ENCODE results near the gene ARID1B.

DNA sequence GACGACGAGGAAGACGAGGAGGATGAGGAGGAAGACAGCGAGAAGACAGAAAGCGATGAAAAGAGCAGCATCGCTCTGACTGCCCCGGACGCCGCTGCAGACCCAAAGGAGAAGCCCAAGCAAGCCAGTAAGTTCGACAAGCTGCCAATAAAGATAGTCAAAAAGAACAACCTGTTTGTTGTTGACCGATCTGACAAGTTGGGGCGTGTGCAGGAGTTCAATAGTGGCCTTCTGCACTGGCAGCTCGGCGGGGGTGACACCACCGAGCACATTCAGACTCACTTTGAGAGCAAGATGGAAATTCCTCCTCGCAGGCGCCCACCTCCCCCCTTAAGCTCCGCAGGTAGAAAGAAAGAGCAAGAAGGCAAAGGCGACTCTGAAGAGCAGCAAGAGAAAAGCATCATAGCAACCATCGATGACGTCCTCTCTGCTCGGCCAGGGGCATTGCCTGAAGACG lies 429.2 kb downstream of the ARID1B start:
- TF ChIP-seq TAF1 (IDR thresholded peaks at IDR 0.05; ENCODE audit: borderline replicate concordance, insufficient read depth, low read length), result no peak
- TF ChIP-seq FOXP2 (optimal IDR thresholded peaks at IDR 0.05; ENCODE audit: borderline replicate concordance, extremely low read depth, extremely low read length, insufficient read depth), result no peak
- TF ChIP-seq, protein P1, sequence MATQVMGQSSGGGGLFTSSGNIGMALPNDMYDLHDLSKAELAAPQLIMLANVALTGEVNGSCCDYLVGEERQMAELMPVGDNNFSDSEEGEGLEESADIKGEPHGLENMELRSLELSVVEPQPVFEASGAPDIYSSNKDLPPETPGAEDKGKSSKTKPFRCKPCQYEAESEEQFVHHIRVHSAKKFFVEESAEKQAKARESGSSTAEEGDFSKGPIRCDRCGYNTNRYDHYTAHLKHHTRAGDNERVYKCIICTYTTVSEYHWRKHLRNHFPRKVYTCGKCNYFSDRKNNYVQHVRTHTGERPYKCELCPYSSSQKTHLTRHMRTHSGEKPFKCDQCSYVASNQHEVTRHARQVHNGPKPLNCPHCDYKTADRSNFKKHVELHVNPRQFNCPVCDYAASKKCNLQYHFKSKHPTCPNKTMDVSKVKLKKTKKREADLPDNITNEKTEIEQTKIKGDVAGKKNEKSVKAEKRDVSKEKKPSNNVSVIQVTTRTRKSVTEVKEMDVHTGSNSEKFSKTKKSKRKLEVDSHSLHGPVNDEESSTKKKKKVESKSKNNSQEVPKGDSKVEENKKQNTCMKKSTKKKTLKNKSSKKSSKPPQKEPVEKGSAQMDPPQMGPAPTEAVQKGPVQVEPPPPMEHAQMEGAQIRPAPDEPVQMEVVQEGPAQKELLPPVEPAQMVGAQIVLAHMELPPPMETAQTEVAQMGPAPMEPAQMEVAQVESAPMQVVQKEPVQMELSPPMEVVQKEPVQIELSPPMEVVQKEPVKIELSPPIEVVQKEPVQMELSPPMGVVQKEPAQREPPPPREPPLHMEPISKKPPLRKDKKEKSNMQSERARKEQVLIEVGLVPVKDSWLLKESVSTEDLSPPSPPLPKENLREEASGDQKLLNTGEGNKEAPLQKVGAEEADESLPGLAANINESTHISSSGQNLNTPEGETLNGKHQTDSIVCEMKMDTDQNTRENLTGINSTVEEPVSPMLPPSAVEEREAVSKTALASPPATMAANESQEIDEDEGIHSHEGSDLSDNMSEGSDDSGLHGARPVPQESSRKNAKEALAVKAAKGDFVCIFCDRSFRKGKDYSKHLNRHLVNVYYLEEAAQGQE (IDR thresholded peaks at IDR 0.05; ENCODE audit: insufficient read depth in 1 of 2, low read depth in 2 of 2, low read length in 2 of 2), result no peak
- no peak for TF ChIP-seq POLR2AphosphoS5 (IDR thresholded peaks at IDR 0.05; ENCODE audit: low read depth, low read length)
